Neural cell (in vitro differentiated cells): ENCODE data around the gene NRSN1. TPM values are rescaled to one million over a fixed set of nuclear protein-coding genes. Genes with fewer than 3 reads are reported as not detected.

Source experiments
- H2AFZ ChIP-seq: fragments of 200-600, 300-800 bp; sonication (generic), shearing (Covaris generic); 2 replicates; pipeline ENCODE4 v1.6.0; 2014; ENCODE audit warnings: low read depth, mild to moderate bottlenecking, antibody characterized with exemption, low read length, moderate library complexity
- H3F3A ChIP-seq: fragments of 200-600 bp; shearing (Covaris generic); 2 replicates; pipeline ENCODE4 v1.6.1; 2016; ENCODE audit warnings: mild to moderate bottlenecking, moderate library complexity, mixed read lengths, antibody characterized with exemption, low read length; ENCODE audit not compliant: insufficient read depth, poor library complexity, severe bottlenecking
- H3K27ac ChIP-seq: fragments of 200-600, 300-800 bp; sonication (generic), shearing (Covaris generic); 2 replicates; pipeline ENCODE4 v1.5.1; 2014; ENCODE audit warnings: mild to moderate bottlenecking, low read length, moderate library complexity
- H3K27me3 ChIP-seq: fragments of 300-800, 200-600 bp; sonication (generic), shearing (Covaris generic); 2 replicates; pipeline ENCODE4 v1.6.0; 2014; ENCODE audit warnings: mild to moderate bottlenecking, low read depth, low read length, moderate library complexity; ENCODE audit not compliant: insufficient read depth
- H3K36me3 ChIP-seq: fragments of 300-800, 200-600 bp; sonication (generic), shearing (Covaris generic); 2 replicates; pipeline ENCODE4 v1.5.1; 2014; ENCODE audit warnings: mild to moderate bottlenecking, antibody characterized with exemption, low read length, moderate library complexity; ENCODE audit not compliant: insufficient read depth
- H3K4me2 ChIP-seq: fragments of 300-800, 200-600 bp; sonication (generic), shearing (Covaris generic); 2 replicates; pipeline ENCODE4 v1.6.0; 2014; ENCODE audit warnings: mild to moderate bottlenecking, low read length
- H3K4me3 ChIP-seq: fragments of 300-800, 200-600 bp; sonication (generic), shearing (Covaris generic); 2 replicates; pipeline ENCODE4 v1.5.1; 2014; ENCODE audit warnings: mild to moderate bottlenecking, low read length, moderate library complexity
- H3K79me2 ChIP-seq: fragments of 200-600 bp; shearing (Covaris generic); replicated peaks from 2 replicates; pipeline ENCODE4 v1.6.0; 2014; ENCODE audit warnings: mild to moderate bottlenecking, low read length, moderate library complexity; ENCODE audit not compliant: insufficient read depth
- H3K9ac ChIP-seq: fragments of 300-800, 200-600 bp; sonication (generic), shearing (Covaris generic); 2 replicates; pipeline ENCODE4 v1.6.1; 2016; ENCODE audit warnings: mild to moderate bottlenecking, low read length, mixed read lengths
- H3K9me2 ChIP-seq: fragments of 200-600 bp; shearing (Covaris generic); 2 replicates; pipeline ENCODE4 v1.6.1; 2016; ENCODE audit warnings: mild to moderate bottlenecking, low read length, mixed read lengths; ENCODE audit not compliant: insufficient read depth
- H3K9me3 ChIP-seq: fragments of 200-600, 300-800 bp; sonication (generic), shearing (Covaris generic); 2 replicates; pipeline ENCODE4 v1.6.1; 2016; ENCODE audit warnings: mild to moderate bottlenecking, mixed run types, low read length, moderate library complexity, mixed read lengths
- H4K20me1 ChIP-seq: fragments of 200-600 bp; shearing (Covaris generic); 2 replicates; pipeline ENCODE4 v1.6.1; 2016; ENCODE audit warnings: mild to moderate bottlenecking, mixed run types; ENCODE audit not compliant: insufficient read depth
- CTCF ChIP-seq: fragments of 450-650 bp; IDR thresholded peaks from 2 replicates; pipeline ENCODE4 v1.5.1; 2014; ENCODE audit warnings: antibody characterized with exemption, mild to moderate bottlenecking, moderate library complexity; ENCODE audit not compliant: poor library complexity, severe bottlenecking
- EP300 ChIP-seq: fragments of 450-650 bp; conservative IDR thresholded peaks from 2 replicates; pipeline ENCODE4 v1.6.1; 2014; ENCODE audit warnings: antibody characterized with exemption, mild to moderate bottlenecking, moderate library complexity; ENCODE audit not compliant: poor library complexity, severe bottlenecking
- EZH2 ChIP-seq: fragments of 200-600, 300-800 bp; shearing (Covaris generic), sonication (generic); IDR thresholded peaks from 2 replicates; pipeline ENCODE4 v1.6.1; 2014; ENCODE audit warnings: antibody characterized with exemption, low read length, borderline replicate concordance, mild to moderate bottlenecking; ENCODE audit not compliant: insufficient read depth, poor library complexity, severe bottlenecking
- MXI1 ChIP-seq: fragments of 450-650 bp; conservative IDR thresholded peaks from 2 replicates; pipeline ENCODE4 v1.6.1; 2014; ENCODE audit warnings: antibody characterized with exemption, mild to moderate bottlenecking; ENCODE audit not compliant: poor library complexity, severe bottlenecking
- POLR2AphosphoS5 ChIP-seq: IDR thresholded peaks from 2 replicates; pipeline ENCODE4 v1.6.1; 2012
- RAD21 ChIP-seq: fragments of 450-650 bp; conservative IDR thresholded peaks from 2 replicates; pipeline ENCODE4 v1.6.1; 2014; ENCODE audit warnings: antibody characterized with exemption, mild to moderate bottlenecking, moderate library complexity
- REST ChIP-seq: IDR thresholded peaks from 2 replicates; pipeline ENCODE4 v1.6.1; 2012; ENCODE audit warnings: borderline replicate concordance
- SMC3 ChIP-seq: fragments of 450-650 bp; conservative IDR thresholded peaks from 2 replicates; pipeline ENCODE4 v1.6.1; 2014; ENCODE audit warnings: antibody characterized with exemption, mild to moderate bottlenecking, moderate library complexity; ENCODE audit not compliant: poor library complexity
- TAF1 ChIP-seq: IDR thresholded peaks from 2 replicates; pipeline ENCODE4 v1.6.1; 2012; ENCODE audit warnings: low read depth
- polyA plus RNA-seq: library from polyadenylated mRNA; depleted of rRNA; stranded (reverse); fragments of >200 nt; gene quantifications from 2 replicates; pipeline ENCODE4 v1.2.3, GENCODE V29; 2014

NRSN1 gene
- polyA plus RNA-seq, 1 donor from 2014 or later, result 23.1 TPM

GRCh38 chr6:24079076-24079475 lies 46.9 kb upstream of the NRSN1 start:
- TF ChIP-seq REST, result no peak
- no peak for TF ChIP-seq SMC3
- TF ChIP-seq TAF1, result no peak
- no peak for TF ChIP-seq POLR2AphosphoS5
- TF ChIP-seq RAD21, result no peak
- no peak for TF ChIP-seq EP300
- TF ChIP-seq CTCF, result no peak
- no peak for TF ChIP-seq EZH2
- TF ChIP-seq MXI1, result no peak
- H3K27ac ChIP-seq, result no peak overlapping the region
- H3K4me2 ChIP-seq, result no peak overlapping the region
- H3K4me3 ChIP-seq, result no peak overlapping the region
- H3F3A ChIP-seq, result no peaks in the 10 kb centered on the region
- no peaks in the 10 kb centered on the region for H3K79me2 ChIP-seq
- no peaks in the 10 kb centered on the region for H3K27me3 ChIP-seq
- H3K36me3 ChIP-seq, result no peaks in the 10 kb centered on the region
- H3K9me3 ChIP-seq, result no peaks in the 10 kb centered on the region
- no peak overlapping the region for H2AFZ ChIP-seq
- H4K20me1 ChIP-seq, result no peaks in the 10 kb centered on the region
- H3K9me2 ChIP-seq, result no peaks in the 10 kb centered on the region
- H3K9ac ChIP-seq, result no peak overlapping the region

- Histone ChIP-seq H3F3A (no peaks in the 10 kb centered on the region), H3K9me2 (no peaks in the 10 kb centered on the region), H3K79me2 (no peaks in the 10 kb centered on the region)
Measured at GRCh38 chr6:24080711-24081110, 45.3 kb upstream of the NRSN1 start.

More at GRCh38 chr6:24080711-24081110, 45.3 kb upstream of the NRSN1 start:
- Histone ChIP-seq H4K20me1 (no peaks in the 10 kb centered on the region), H3K9me3 (no peaks in the 10 kb centered on the region), H3K4me3 (no peak overlapping the region), H3K36me3 (no peaks in the 10 kb centered on the region), H3K9ac (no peak overlapping the region), H3K27ac (no peak overlapping the region), H3K4me2 (no peak overlapping the region), H3K27me3 (no peaks in the 10 kb centered on the region), H2AFZ (no peak overlapping the region)
- TF ChIP-seq TAF1, result no peak
- no peak for TF ChIP-seq SMC3
- no peak for TF ChIP-seq RAD21
- no peak for TF ChIP-seq MXI1
- no peak for TF ChIP-seq POLR2AphosphoS5
- no peak for TF ChIP-seq CTCF
- TF ChIP-seq EZH2, result no peak
- no peak for TF ChIP-seq EP300
- TF ChIP-seq REST, result no peak
